Body of pancreas (tissue), 4 donors: ENCODE results near the gene RNF180.

Experiments used
- POLR2A ChIP-seq, 3 donors: fragments of 450-650 bp; IDR thresholded peaks; one replicate each; pipeline ENCODE4 v1.6.1; 2016; ENCODE audit warnings: antibody characterized with exemption in 3 of 3, mild to moderate bottlenecking in 2 of 3
- TF ChIP-seq, protein P1 (sequence below), 7 experiments: fragments of 450-650 bp in 4 of 7; fragments of 200-600 bp in 3 of 7; sonication (generic) in 3 of 7; IDR thresholded peaks; one replicate each; pipeline ENCODE4 v1.5.1; 2016 to 2019; ENCODE audit warnings: antibody characterized with exemption in 7 of 7

DNA sequence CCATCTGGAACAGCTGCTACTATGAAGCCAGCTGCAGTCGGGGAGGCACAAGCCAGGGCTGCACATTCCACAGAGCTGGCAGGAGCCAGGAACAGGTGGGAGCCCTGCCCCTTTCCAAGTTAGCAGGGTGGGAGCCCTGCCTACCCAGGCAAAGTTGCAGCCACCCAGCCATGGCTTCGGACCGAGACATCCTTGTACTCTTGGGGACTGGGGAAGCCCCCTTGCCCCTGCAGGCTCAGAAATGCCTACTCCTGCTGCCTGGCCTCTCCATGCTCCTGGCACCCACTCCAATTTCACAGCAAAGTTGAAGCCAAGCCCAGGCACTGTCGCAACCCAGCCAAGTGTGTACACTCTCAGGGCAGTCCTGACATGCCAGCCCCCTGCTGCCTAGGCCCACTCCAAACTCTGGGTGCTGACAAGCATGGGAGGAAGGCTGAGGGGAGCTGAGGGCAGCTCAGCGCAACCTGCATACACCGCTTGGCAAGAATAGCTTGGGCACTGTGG, 165.1 kb downstream of the RNF180 start:
- TF ChIP-seq, protein P1, sequence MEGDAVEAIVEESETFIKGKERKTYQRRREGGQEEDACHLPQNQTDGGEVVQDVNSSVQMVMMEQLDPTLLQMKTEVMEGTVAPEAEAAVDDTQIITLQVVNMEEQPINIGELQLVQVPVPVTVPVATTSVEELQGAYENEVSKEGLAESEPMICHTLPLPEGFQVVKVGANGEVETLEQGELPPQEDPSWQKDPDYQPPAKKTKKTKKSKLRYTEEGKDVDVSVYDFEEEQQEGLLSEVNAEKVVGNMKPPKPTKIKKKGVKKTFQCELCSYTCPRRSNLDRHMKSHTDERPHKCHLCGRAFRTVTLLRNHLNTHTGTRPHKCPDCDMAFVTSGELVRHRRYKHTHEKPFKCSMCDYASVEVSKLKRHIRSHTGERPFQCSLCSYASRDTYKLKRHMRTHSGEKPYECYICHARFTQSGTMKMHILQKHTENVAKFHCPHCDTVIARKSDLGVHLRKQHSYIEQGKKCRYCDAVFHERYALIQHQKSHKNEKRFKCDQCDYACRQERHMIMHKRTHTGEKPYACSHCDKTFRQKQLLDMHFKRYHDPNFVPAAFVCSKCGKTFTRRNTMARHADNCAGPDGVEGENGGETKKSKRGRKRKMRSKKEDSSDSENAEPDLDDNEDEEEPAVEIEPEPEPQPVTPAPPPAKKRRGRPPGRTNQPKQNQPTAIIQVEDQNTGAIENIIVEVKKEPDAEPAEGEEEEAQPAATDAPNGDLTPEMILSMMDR (IDR thresholded peaks at IDR 0.05) = no peak
- no peak for TF ChIP-seq POLR2A (IDR thresholded peaks at IDR 0.05)
